GM23338 (cell line): Measurements from ENCODE around the gene TAF13. TPM values are rescaled to one million over a fixed set of nuclear protein-coding genes. Genes with fewer than 3 reads are reported as not detected.

Source experiments
- ATAC-seq: fragments of 200-7000 bp; cut with Tn5 transposase; 3 replicates; pipeline ENCODE4 v1.9.1; 2020
- DNase-seq: peaks from one replicate; pipeline ENCODE4 v3.0.0-alpha.2; 2015; ENCODE audit warnings: low spot score
- H2AFZ ChIP-seq: fragments of 200-600 bp; sonication (generic); 2 replicates; pipeline ENCODE4 v1.8.0; 2016; ENCODE audit warnings: antibody characterized with exemption, mild to moderate bottlenecking, moderate library complexity
- H3F3A ChIP-seq: fragments of 200-600 bp; sonication (generic); replicated peaks from 2 replicates; pipeline ENCODE4 v1.8.0; 2017; ENCODE audit warnings: antibody characterized with exemption, mixed run types, low read depth
- H3K27ac ChIP-seq: fragments of 200-600 bp; sonication (generic); 2 replicates; pipeline ENCODE4 v1.6.1; 2016; ENCODE audit warnings: low read depth
- H3K27me3 ChIP-seq: fragments of 200-600 bp; sonication (generic); 2 replicates; pipeline ENCODE4 v1.8.0; 2016; ENCODE audit warnings: mild to moderate bottlenecking, mixed run types, moderate library complexity; ENCODE audit not compliant: insufficient read depth
- H3K36me3 ChIP-seq: fragments of 200-600 bp; sonication (generic); 2 replicates; pipeline ENCODE4 v1.8.0; 2016; ENCODE audit warnings: mild to moderate bottlenecking; ENCODE audit not compliant: insufficient read depth
- H3K4me1 ChIP-seq: fragments of 200-600 bp; sonication (generic); 2 replicates; pipeline ENCODE4 v1.8.0; 2016; ENCODE audit warnings: mild to moderate bottlenecking, moderate library complexity; ENCODE audit not compliant: insufficient read depth
- H3K4me2 ChIP-seq: fragments of 200-600 bp; sonication (generic); 2 replicates; pipeline ENCODE4 v1.7.1; 2017; ENCODE audit warnings: mixed run types
- H3K4me3 ChIP-seq: fragments of 200-600 bp; sonication (generic); 2 replicates; pipeline ENCODE4 v1.6.1; 2016; ENCODE audit warnings: mixed run types
- H3K79me2 ChIP-seq: fragments of 200-600 bp; sonication (generic); replicated peaks from 2 replicates; pipeline ENCODE4 v1.8.0; 2017; ENCODE audit warnings: mild to moderate bottlenecking; ENCODE audit not compliant: insufficient read depth
- H3K9me2 ChIP-seq: fragments of 200-600 bp; sonication (generic); 2 replicates; pipeline ENCODE4 v1.8.0; 2017; ENCODE audit not compliant: insufficient read depth
- H4K20me1 ChIP-seq: fragments of 200-600 bp; sonication (generic); replicated peaks from 2 replicates; pipeline ENCODE4 v1.8.0; 2017; ENCODE audit warnings: mild to moderate bottlenecking; ENCODE audit not compliant: insufficient read depth
- H3K27ac Mint-ChIP-seq: 2 replicates; pipeline ENCODE4 v1.8.0; 2020; ENCODE audit warnings: inconsistent platforms, mild to moderate bottlenecking, moderate library complexity, mixed read lengths
- H3K27me3 Mint-ChIP-seq: 3 replicates; pipeline ENCODE4 v1.8.0; 2022; ENCODE audit warnings: low read depth, mild to moderate bottlenecking, moderate library complexity, mixed read lengths, inconsistent platforms; ENCODE audit not compliant: insufficient read depth, poor library complexity
- H3K36me3 Mint-ChIP-seq: 3 replicates; pipeline ENCODE4 v1.8.0; 2021; ENCODE audit warnings: low read depth, mild to moderate bottlenecking, inconsistent platforms, moderate library complexity, mixed read lengths
- H3K4me1 Mint-ChIP-seq: 3 replicates; pipeline ENCODE4 v1.8.0; 2020; ENCODE audit warnings: mild to moderate bottlenecking, inconsistent platforms, mixed read lengths
- H3K4me3 Mint-ChIP-seq: 3 replicates; pipeline ENCODE4 v1.8.0; 2021; ENCODE audit warnings: moderate library complexity, mild to moderate bottlenecking, inconsistent platforms, mixed read lengths
- H3K9me3 Mint-ChIP-seq: 3 replicates; pipeline ENCODE4 v1.8.0; 2020; ENCODE audit warnings: moderate library complexity, mild to moderate bottlenecking, inconsistent platforms, mixed read lengths
- CTCF ChIP-seq, 2 experiments: fragments of 200-600 bp in 1 of 2; sonication (generic) in 1 of 2; conservative IDR thresholded peaks; 2 replicates each; pipeline versions ENCODE4 v1.5.1 to v1.6.1; 2016 to 2017; ENCODE audit warnings: antibody characterized with exemption in 2 of 2, low read depth in 2 of 2, mild to moderate bottlenecking in 2 of 2, moderate library complexity in 1 of 2
- EZH2phosphoT487 ChIP-seq: fragments of 200-600 bp; sonication (generic); IDR thresholded peaks from one replicate; pipeline ENCODE4 v1.8.1; 2018; ENCODE audit warnings: antibody characterized with exemption; ENCODE audit not compliant: unreplicated experiment
- POLR2AphosphoS5 ChIP-seq: IDR thresholded peaks from 2 replicates; pipeline ENCODE4 v1.6.1; 2016; ENCODE audit warnings: antibody characterized with exemption, low read depth
- REST ChIP-seq: IDR thresholded peaks from one replicate; pipeline ENCODE4 v1.6.1; 2018; ENCODE audit warnings: antibody characterized with exemption; ENCODE audit not compliant: unreplicated experiment
- polyA plus RNA-seq: library from polyadenylated mRNA; unstranded; fragments of >200 nt; fragmentation: Nextera tagmentation; extraction: Ambion mirVana; gene quantifications from 2 replicates; pipeline ENCODE4 v1.2.1, GENCODE V29; 2016
- total RNA-seq: library from RNA; depleted of rRNA; stranded (reverse); fragments of >200 nt; shearing (Covaris generic); gene quantifications from 2 replicates; pipeline ENCODE4 v1.2.3, GENCODE V29; 2014

The TAF13 gene
- total and polyA plus RNA-seq, 2 experiments from 2014 or later = 43.7 to 55.8 TPM

- Histone ChIP-seq H3F3A (peaks cover 12% of the 10 kb centered on the region), H3K4me1 (no peaks in the 10 kb centered on the region; the same call in 1 of the 2 replicates), H3K27ac (no peak overlapping the region), H3K4me2 (no peak overlapping the region), H3K79me2 (peaks cover 13% of the 10 kb centered on the region), H3K9me2 (no peaks in the 10 kb centered on the region), H2AFZ (no peak overlapping the region), H4K20me1 (peaks cover 9% of the 10 kb centered on the region; the same call in 1 of the 2 replicates), H3K27me3 (0 out of 2 replicates have a peak, but pooled peaks cover 6% of the 10 kb centered on the region), H3K4me3 (no peak overlapping the region), H3K36me3 (no peaks in the 10 kb centered on the region)
- ATAC-seq (no peak), DNase-seq (no peak)
- peaks cover 3% of the 10 kb centered on the region; the same call in 2 of the 3 replicates for H3K4me1 Mint-ChIP-seq
- TF ChIP-seq POLR2AphosphoS5 = no peak
- TF ChIP-seq REST = no peak
- H3K4me3 Mint-ChIP-seq = no peak overlapping the region
- peaks cover 28% of the 10 kb centered on the region; the same call in 2 of the 3 replicates for H3K36me3 Mint-ChIP-seq
- H3K27ac Mint-ChIP-seq = no peak overlapping the region
- no peaks in the 10 kb centered on the region; the same call in 2 of the 3 replicates for H3K9me3 Mint-ChIP-seq
- H3K27me3 Mint-ChIP-seq = peaks cover 20% of the 10 kb centered on the region
These were observed 30.1 kb upstream of the TAF13 start for GRCh38 chr1:109105881-109106280.

GRCh38 chr1:109104364-109105151, 28.8 kb upstream of the TAF13 start:
- Histone ChIP-seq H3K4me3 (no peak overlapping the region), H3F3A (peaks cover 12% of the 10 kb centered on the region), H3K36me3 (no peaks in the 10 kb centered on the region), H2AFZ (no peak overlapping the region), H3K79me2 (peaks cover 20% of the 10 kb centered on the region), H3K4me1 (no peaks in the 10 kb centered on the region; the same call in none of the 2 replicates), H3K27ac (no peak overlapping the region), H3K27me3 (no peaks in the 10 kb centered on the region), H3K4me2 (no peak overlapping the region), H3K9me2 (no peaks in the 10 kb centered on the region), H4K20me1 (peaks cover 10% of the 10 kb centered on the region; the same call in 1 of the 2 replicates)
- TF ChIP-seq CTCF (conservative IDR thresholded peaks at IDR 0.05; ENCODE audit: low read depth in 2 of 2) = no peak
- TF ChIP-seq EZH2phosphoT487 = no peak
- Mint-ChIP-seq H3K36me3 (peaks cover 34% of the 10 kb centered on the region; the same call in 2 of the 3 replicates), H3K4me1 (peaks cover 3% of the 10 kb centered on the region; the same call in 2 of the 3 replicates), H3K27ac (no peak overlapping the region; the same call in 1 of the 2 replicates), H3K4me3 (no peak overlapping the region; the same call in 2 of the 3 replicates), H3K27me3 (peaks cover 23% of the 10 kb centered on the region), H3K9me3 (peaks cover 2% of the 10 kb centered on the region; the same call in 2 of the 3 replicates)
- no peak for ATAC-seq
- DNase-seq = no peak
